Stimulated activated CD4-positive, alpha-beta T cell treated with anti-CD3 and anti-CD28 coated beads, Interleukin-4, amount 100 ng/mL, for 4 hours (primary cell): Measurements from ENCODE around the gene MAFG.

Experiments used
- DNase-seq, 2 experiments: peaks; one replicate each; pipeline ENCODE4 v3.0.0-alpha.2; 2020

The MAFG gene

GRCh38 chr17:81934850-81935708 is 7.5 kb upstream of the MAFG start:
- no peak for DNase-seq

DNA sequence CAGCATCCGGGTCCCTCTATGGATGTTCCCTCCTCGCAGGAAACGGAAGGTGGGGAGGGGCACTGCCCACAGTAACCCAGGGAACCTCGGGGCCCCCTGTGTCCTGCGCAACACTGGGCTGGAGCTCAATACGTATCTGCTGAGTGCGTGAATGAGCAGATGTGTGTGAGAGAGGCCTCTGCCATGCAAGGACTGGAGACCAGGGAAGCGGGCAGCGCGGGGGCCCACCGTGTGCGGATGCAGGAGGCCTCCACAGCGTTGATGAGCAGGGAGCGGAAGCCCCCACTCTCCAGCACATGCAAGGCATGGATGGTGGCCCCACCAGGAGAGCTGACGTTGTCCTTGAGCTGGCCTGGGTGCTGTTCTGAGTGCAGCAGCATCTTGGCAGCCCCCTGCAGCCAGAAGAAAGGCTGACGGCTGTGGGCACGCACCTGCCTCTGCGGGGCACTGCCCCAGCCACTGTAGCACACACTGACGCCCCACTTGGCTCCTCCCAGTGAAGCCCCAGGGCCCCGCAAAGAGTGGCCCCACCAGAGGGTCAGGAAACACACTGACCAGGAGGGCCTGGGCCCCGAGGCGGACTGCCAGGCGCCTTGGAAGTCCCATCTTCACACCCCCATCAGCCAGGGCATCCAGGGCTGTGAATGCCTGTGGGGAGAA is 6.7 kb upstream of the MAFG start:
- no peak for DNase-seq

- no peak for DNase-seq
Measured at GRCh38 chr17:81933178-81933699, 5.7 kb upstream of the MAFG start.

GRCh38 chr17:81932333-81932983 is 4.9 kb upstream of the MAFG start:
- DNase-seq, result peak in 1 of 2 experiments; percentile 24

- no peak for DNase-seq
Measured at GRCh38 chr17:81931557-81932332, 4.2 kb upstream of the MAFG start.

DNA sequence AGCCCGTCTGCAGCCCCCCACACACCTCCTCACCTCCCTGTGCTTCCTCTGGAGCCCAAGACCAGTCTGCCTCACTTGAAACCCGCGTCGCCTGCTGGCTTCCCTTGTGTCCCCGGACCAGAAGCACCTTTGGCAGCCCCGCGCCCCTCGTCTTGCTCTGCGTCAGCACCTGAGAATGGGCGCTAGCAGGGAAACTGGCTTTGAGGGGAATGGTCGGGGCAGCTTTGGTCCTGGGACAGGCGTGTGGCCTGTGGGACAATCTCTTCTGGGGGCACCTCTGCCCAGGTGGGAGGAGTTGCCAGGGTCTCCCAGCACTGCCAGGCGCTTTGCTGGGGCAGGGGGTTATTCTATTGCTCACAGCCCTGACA is 3.6 kb upstream of the MAFG start:
- DNase-seq, result no peak

DNA sequence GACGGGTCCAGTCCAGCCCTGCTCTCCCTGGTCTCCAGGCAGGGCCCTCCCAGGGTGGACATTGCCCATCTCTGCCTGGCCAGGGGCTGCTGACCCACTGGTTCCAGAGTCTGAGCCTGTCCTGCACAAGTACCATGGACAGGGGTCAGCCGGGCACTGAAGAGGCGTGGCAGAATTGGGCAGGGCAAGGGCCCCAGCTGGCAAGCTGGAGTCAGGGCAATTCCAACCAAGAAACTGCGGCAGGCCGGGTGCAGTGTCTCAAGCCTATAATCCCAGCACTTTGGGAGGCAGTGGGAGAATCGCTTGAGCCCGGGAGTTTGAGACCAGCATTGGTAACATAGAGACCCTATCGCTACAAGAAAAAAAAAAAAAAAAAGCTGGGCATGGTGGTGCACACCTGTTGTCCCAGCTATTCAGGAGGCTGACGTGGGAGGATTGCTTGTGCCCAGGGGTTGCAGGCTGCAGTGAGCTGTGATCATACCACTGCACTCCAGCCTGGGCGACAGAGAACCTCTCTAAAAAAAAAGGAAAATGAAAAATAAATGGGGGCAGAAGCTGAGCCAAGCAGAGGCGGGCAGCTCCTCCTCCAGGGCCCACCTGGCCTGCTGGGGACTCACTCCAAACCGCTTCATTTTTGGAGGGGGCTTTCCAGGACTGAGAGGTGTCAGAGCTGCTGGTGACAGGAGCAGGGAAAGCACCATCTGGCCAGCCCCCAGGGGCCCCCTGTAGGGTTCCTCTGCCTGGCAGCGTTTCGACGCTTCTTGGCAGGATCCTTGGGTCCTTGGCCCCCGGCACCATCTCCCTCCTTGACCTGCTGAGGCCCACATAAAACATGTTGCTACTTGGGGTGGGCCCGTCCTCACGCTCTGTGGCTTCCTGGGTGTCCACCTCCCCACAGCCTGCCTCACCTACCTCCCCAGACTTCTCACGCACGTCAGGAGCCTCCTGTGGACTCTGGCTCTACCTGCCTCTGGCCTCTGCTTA is 2.9 kb upstream of the MAFG start:
- no peak for DNase-seq

- no peak for DNase-seq
Measured at GRCh38 chr17:81929253-81930141, 2.0 kb upstream of the MAFG start.

GRCh38 chr17:81928544-81929252 is 1.2 kb upstream of the MAFG start:
- DNase-seq, result no peak

- DNase-seq, result peak in 1 of 2 experiments; percentile 40
Measured at GRCh38 chr17:81927152-81927652, 333 bp downstream of the MAFG start.

- peak; percentile 69 to 77 for DNase-seq
Measured at GRCh38 chr17:81926451-81927151, 934 bp downstream of the MAFG start.

- DNase-seq, result no peak
Measured at GRCh38 chr17:81925860-81926450, 1.6 kb downstream of the MAFG start.

DNA sequence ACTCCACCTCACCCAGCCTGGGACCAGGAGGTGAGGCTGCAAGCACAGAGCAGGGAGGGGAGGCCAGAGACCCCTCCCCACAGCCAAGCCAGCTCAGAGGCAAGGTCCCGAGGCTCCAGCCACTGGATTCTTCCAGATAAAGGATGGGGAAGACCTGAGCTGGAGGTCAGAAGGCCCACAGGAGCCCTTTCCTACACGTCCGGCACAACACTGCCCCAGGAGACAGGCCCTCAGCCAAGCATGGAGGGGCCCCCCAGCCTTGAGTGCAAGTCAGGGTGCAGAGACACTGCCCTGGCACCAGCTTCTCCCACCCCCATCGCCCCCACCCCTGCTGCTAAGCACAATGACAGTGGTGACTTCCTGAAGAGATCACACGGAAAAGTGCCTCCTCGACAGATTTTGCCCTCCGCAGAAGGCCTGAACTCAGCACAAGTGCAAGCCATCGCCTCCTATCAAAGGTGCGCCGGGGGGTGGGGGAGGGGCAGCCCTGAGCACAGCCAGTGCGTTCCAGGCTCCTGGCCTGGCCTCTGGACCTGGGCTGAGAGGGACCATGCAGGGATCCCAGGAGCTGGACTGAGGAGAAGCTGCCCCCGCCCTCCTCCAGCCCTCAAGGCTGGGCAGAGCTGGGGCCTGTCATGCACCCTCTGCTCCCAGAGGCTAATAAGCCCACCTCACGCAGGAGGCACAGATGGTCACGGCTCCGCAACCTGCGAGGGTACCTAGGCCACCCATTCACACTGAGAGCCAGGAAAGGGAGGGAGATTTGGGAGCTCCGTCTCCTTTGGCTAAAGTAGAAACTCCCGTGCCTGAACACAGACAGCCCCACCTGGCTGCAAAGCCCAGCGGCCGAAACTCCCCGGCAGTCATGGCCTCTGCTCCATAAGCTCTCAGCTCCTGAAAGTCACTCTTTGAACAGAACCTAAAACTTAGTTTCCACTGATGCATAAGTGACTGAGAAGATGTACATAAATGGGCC is 2.7 kb downstream of the MAFG start:
- DNase-seq, result no peak

- no peak for DNase-seq
Measured at GRCh38 chr17:81923302-81924260, 4.0 kb downstream of the MAFG start.

DNA sequence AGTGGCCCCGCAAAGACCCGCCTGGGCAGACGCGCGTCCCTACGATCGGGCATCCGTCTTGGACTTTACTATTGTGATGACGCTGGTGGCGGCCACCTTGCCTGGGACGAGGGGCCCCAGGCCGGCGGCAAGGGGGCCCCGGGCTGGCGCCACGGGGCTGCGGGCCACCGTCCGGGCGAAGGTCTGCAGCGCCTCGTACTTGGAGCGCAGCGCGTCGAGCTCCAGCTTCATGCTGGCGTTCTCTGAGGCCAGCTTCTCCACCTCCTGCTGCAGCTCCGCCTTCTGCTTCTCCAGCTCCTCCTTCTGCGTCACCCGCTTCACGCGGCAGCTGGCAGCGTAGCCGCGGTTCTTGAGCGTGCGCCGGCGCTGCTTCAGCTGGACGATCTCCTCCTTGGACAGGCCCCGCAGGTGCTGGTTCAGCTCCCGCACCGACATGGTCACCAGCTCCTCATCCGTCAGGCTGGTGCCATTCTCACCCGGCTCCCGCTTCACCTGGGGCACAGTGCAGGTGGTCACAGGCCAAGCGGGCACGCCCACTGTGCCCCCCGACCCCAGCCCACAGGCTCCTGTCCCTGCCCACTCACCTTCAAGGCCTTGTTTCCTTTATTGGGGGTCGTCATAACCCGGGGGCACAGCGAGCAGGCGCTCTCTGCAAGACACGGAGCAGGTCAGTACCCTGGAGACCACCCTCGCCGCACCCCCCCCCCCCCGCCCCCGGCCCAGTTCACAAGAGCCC is 4.8 kb downstream of the MAFG start:
- DNase-seq, result no peak
